Measurements from ENCODE around the gene OCLN.
A peak's percentile ranks its signal among the peaks of the same experiment; 100 is the strongest.
"Not testable (repeated sequence)": the region's sequence is repeated elsewhere in the genome, so short reads cannot be mapped to it uniquely, and the experiment has no call there.

OCLN gene

DNA sequence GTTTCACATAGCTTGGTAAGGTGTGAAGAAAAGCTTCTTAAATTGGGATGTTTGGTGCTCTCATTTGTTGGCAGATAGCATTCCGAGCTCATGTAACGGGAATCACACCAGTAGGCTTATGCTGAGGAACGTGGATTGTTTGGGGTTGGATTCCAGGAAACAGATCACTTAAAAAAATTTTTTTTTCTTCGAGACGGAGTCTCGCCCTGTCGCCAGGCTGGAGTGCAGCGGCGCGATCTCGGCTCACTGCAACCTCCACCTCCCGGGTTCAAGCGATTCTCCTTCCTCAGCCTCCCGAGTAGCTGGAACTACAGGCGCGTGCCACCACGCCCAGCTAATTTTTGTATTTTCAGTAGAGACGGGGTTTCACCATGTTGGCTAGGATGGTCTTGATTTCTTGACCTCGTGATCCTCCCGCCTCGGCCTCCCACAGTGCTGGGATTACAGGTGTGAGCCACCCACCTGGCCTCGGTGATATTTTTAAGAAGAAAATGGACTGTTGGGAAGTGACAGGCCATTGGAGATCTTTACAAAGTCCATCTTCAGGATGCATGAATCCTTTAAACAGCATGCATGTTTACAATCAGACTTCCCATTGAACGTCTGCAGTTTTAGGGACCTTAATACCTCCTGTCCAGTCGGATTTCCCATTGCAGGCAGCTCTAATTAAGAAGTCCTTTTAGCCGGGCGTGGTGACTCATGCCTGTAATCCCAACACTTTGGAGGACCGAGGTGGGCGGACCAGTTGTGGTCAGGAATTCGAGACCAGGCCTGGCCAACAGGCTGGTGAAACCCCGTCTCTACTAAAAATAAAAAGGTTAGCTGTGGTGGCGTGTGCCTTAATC lies 68.2 kb downstream of the OCLN start:
- peak overlapping the region; percentile 53 for H3K4me3 ChIP-seq (ENCODE audit: low read depth, low read length)

DNA sequence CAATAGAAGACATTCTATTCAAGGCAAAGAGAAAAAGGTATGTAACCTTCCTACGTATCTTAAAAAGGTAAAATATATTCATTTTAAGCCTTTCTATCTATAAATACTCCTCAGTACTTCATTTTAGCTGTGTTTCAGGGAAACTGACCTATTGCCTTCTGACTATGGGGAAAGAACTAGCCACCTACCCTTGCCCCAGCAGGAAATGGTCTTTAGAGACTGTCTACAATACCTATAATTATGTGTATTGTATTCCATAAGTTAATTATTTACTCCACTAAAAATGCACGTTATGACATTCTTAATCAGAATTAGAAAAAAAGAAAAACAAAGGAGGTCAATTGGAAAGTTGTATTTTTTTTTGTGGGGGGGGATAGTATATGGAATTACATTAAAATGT lies 73.6 kb downstream of the OCLN start:
- not testable (repeated sequence) for H3K4me3 ChIP-seq (ENCODE audit: low read depth, low read length)

GRCh38 chr5:69568072-69568471 lies 75.5 kb downstream of the OCLN start:
- H3K4me3 ChIP-seq (ENCODE audit: low read depth, low read length), result not testable (repeated sequence)

- not testable (repeated sequence) for H3K4me3 ChIP-seq (ENCODE audit: low read depth, low read length)
Observed at GRCh38 chr5:69583356-69583755, 90.8 kb downstream of the OCLN start.

- not testable (repeated sequence) for H3K4me3 ChIP-seq (ENCODE audit: low read depth, low read length)
Observed at GRCh38 chr5:69596114-69596840, 103.7 kb downstream of the OCLN start.

- H3K4me3 ChIP-seq (ENCODE audit: low read depth, low read length), result not testable (repeated sequence)
Observed at GRCh38 chr5:69601947-69602346, 109.4 kb downstream of the OCLN start.

DNA sequence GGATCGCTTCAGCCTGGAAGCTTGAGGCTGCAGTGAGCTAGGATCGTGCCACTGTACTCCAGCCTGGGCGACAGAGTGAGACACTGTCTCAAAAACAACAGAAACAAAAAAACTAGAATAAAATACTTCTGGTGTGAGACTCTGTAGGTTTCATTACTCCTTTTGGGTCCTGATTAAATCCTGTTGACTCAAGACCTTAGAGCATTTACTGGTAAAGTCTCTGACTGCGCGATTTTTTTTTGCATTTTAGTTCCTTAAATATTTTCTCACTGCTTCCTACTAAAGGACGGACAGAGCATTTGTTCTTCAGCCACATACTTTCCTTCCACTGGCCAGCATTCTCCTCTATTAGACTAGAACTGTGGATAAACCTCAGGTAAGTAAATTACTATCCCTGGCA lies 114.2 kb downstream of the OCLN start:
- not testable (repeated sequence) for H3K4me3 ChIP-seq (ENCODE audit: low read depth, low read length)
